Daoy (cell line): ENCODE results near the gene HLA-DOA. TPM values are rescaled to one million over a fixed set of nuclear protein-coding genes. Genes with fewer than 3 reads are reported as not detected.
A peak's percentile ranks its signal among the peaks of the same experiment; 100 is the strongest.

Experiments
- DNase-seq: peaks from one replicate; pipeline ENCODE4 v3.0.0-alpha.2; 2015; ENCODE audit warnings: low read depth
- total RNA-seq: library from RNA; depleted of rRNA; stranded (reverse); fragments of >200 nt; shearing (Covaris generic); gene quantifications from 2 replicates; pipeline ENCODE4 v1.2.3, GENCODE V29; 2014

The HLA-DOA gene
- total RNA-seq, 1 experiment from 2014 or later, result 1.9 TPM

- no peak for DNase-seq
Measured at GRCh38 chr6:33017018-33017417, 7.6 kb upstream of the HLA-DOA start.

GRCh38 chr6:33015798-33016197, 6.4 kb upstream of the HLA-DOA start:
- no peak for DNase-seq

- peak; percentile 68 for DNase-seq
Measured at GRCh38 chr6:33014841-33015634, 5.6 kb upstream of the HLA-DOA start.

- DNase-seq, result no peak
Measured at GRCh38 chr6:33013608-33014007, 4.2 kb upstream of the HLA-DOA start.

GRCh38 chr6:33010356-33010755, 965 bp upstream of the HLA-DOA start:
- no peak for DNase-seq

GRCh38 chr6:33007831-33008400, 1.5 kb downstream of the HLA-DOA start:
- DNase-seq, result no peak

GRCh38 chr6:33004940-33005339, 4.5 kb downstream of the HLA-DOA start:
- DNase-seq, result no peak

- DNase-seq, result no peak
Measured at GRCh38 chr6:33001685-33002084, 7.7 kb downstream of the HLA-DOA start.

GRCh38 chr6:33000055-33000454, 9.3 kb downstream of the HLA-DOA start:
- DNase-seq, result no peak

- no peak for DNase-seq
Measured at GRCh38 chr6:32995448-32995847, 13.9 kb downstream of the HLA-DOA start.

GRCh38 chr6:32993363-32993973, 15.9 kb downstream of the HLA-DOA start:
- no peak for DNase-seq

- no peak for DNase-seq
Measured at GRCh38 chr6:32991972-32992371, 17.4 kb downstream of the HLA-DOA start.

GRCh38 chr6:32989368-32989767, 20.0 kb downstream of the HLA-DOA start:
- no peak for DNase-seq

GRCh38 chr6:32984622-32985389, 24.6 kb downstream of the HLA-DOA start:
- DNase-seq, result peak; percentile 91

GRCh38 chr6:32983964-32984621, 25.3 kb downstream of the HLA-DOA start:
- no peak for DNase-seq

- DNase-seq, result no peak
Measured at GRCh38 chr6:32983493-32983848, 25.9 kb downstream of the HLA-DOA start.

GRCh38 chr6:32982702-32983492, 26.5 kb downstream of the HLA-DOA start:
- DNase-seq, result no peak

GRCh38 chr6:32982084-32982701, 27.2 kb downstream of the HLA-DOA start:
- no peak for DNase-seq

GRCh38 chr6:32980488-32981038, 28.8 kb downstream of the HLA-DOA start:
- DNase-seq, result no peak
